HepG2 (cell line): ENCODE measurements around the gene NME4. TPM values are rescaled to one million over a fixed set of nuclear protein-coding genes. Genes with fewer than 3 reads are reported as not detected.
A peak's percentile ranks its signal among the peaks of the same experiment; 100 is the strongest.

Source experiments
- ATAC-seq: fragments of 200-7000 bp; cut with Tn5 transposase; 3 replicates; pipeline ENCODE4 v1.9.1; 2020; ENCODE audit warnings: mild to moderate bottlenecking, moderate library complexity
- BruUV-seq: library from RNA; stranded (reverse); fragments of 400-500 nt; replicated peaks from 2 replicates; lab custom pipeline; 2021; lab: Mats Ljungman, UMichigan
- CTCF ChIA-PET: fragments of 300-600 bp; formaldehyde crosslinking; extraction: SDS; loops from one replicate; lab custom pipeline; 2021; ENCODE audit warnings: low total read pairs, inconsistent platforms, low intra/inter-chr PET ratio; lab: Yijun Ruan, JAX
- POLR2A ChIA-PET: fragments of 350-600 bp; sonication (Branson Sonifier 250); formaldehyde crosslinking; loops from one replicate; lab custom pipeline; 2020; ENCODE audit warnings: antibody characterized with exemption, inconsistent platforms; lab: Yijun Ruan, JAX
- DNase-seq: peaks from one replicate; pipeline ENCODE4 v3.0.0-alpha.2; 2015; ENCODE audit warnings: low spot score
- FAIRE-seq: peaks from 3 replicates; lab custom pipeline; 2011; peaks lifted over from hg19 to GRCh38; lab: Jason Lieb, UNC
- H2AFZ ChIP-seq: one replicate; pipeline ENCODE4 v1.6.1; 2011; ENCODE audit warnings: low read length, inconsistent platforms
- H3K27ac ChIP-seq: fragments of 300-600 bp; 3 replicates; pipeline ENCODE4 v1.8.0; 2011; ENCODE audit warnings: mixed run types, mild to moderate bottlenecking, mixed read lengths, low read length, inconsistent platforms; ENCODE audit not compliant: insufficient read depth; ENCODE audit errors: extremely low read length
- H3K27me3 ChIP-seq, 2 experiments: fragments of 200-600 bp in 1 of 2; 2 replicates in 1 of 2; 3 replicates in 1 of 2; pipeline versions ENCODE4 v1.6.0 to v1.8.0; 2011; ENCODE audit warnings: low read length in 2 of 2, mild to moderate bottlenecking in 2 of 2, moderate library complexity in 2 of 2, inconsistent platforms in 1 of 2; ENCODE audit not compliant: insufficient read depth in 2 of 2, control insufficient read depth in 1 of 2
- H3K36me3 ChIP-seq, 2 experiments: fragments of 200-600 bp in 1 of 2; replicated peaks in 1 of 2; 2 replicates in 1 of 2; 3 replicates in 1 of 2; pipeline versions ENCODE4 v1.5.1 to v1.8.0; 2011; ENCODE audit warnings: low read length in 2 of 2, inconsistent platforms in 1 of 2; ENCODE audit not compliant: insufficient read depth in 2 of 2, control insufficient read depth in 1 of 2
- H3K4me1 ChIP-seq: 2 replicates; pipeline ENCODE4 v1.5.1; 2012; ENCODE audit warnings: low read length, inconsistent platforms; ENCODE audit not compliant: insufficient read depth
- H3K4me2 ChIP-seq: 2 replicates; pipeline ENCODE4 v1.6.0; 2011; ENCODE audit warnings: low read depth, low read length, inconsistent platforms
- H3K4me3 ChIP-seq, 3 experiments: fragments of 200-600 bp in 1 of 3; sonication (generic), shearing (Covaris generic) in 1 of 3; replicated peaks in 1 of 3; 2 replicates each; pipeline ENCODE4 v1.5.1; 2011 to 2016; ENCODE audit warnings: low read length in 3 of 3, inconsistent platforms in 2 of 3, low read depth in 2 of 3, mild to moderate bottlenecking in 2 of 3, control low read depth in 1 of 3, mixed read lengths in 1 of 3; ENCODE audit not compliant: insufficient read depth in 1 of 3
- H3K79me2 ChIP-seq: one replicate; pipeline ENCODE4 v1.6.1; 2011; ENCODE audit warnings: low read length, inconsistent platforms; ENCODE audit not compliant: insufficient read depth
- H3K9ac ChIP-seq: 2 replicates; pipeline ENCODE4 v1.6.0; 2011; ENCODE audit warnings: mild to moderate bottlenecking, low read depth, low read length, inconsistent platforms; ENCODE audit not compliant: insufficient read depth
- H3K9me3 ChIP-seq: 2 replicates; pipeline ENCODE4 v1.5.1; 2012; ENCODE audit warnings: mild to moderate bottlenecking, low read length
- H4K20me1 ChIP-seq: 2 replicates; pipeline ENCODE4 v1.6.0; 2011; ENCODE audit warnings: inconsistent platforms, mild to moderate bottlenecking, low read length, moderate library complexity; ENCODE audit not compliant: insufficient read depth
- AGO2 ChIP-seq: fragments of 200-400 bp; formaldehyde crosslinking; optimal IDR thresholded peaks from 2 replicates; pipeline ENCODE3; 2017; ENCODE audit warnings: mild to moderate bottlenecking, low read depth, low read length, moderate library complexity
- ARID2 ChIP-seq: sonication (generic); formaldehyde crosslinking; IDR thresholded peaks from 2 replicates; pipeline ENCODE4 v1.8.1; 2022; ENCODE audit warnings: mild to moderate bottlenecking, missing genetic modification reagents, borderline replicate concordance
- ESRRA ChIP-seq: sonication (generic); formaldehyde crosslinking; IDR thresholded peaks from 2 replicates; pipeline ENCODE4 v1.5.1; 2020; ENCODE audit warnings: mild to moderate bottlenecking, low read depth, missing genetic modification reagents
- KAT2B ChIP-seq: fragments of 150-350 bp; IDR thresholded peaks from 2 replicates; pipeline ENCODE4 v1.6.1; 2014; ENCODE audit warnings: low read depth, low read length, borderline replicate concordance
- POLR2A ChIP-seq, 2 experiments: IDR thresholded peaks; 2 replicates each; pipeline ENCODE4 v1.6.1; 2011; ENCODE audit warnings: low read depth in 2 of 2, low read length in 2 of 2, mild to moderate bottlenecking in 1 of 2, moderate library complexity in 1 of 2; ENCODE audit not compliant: insufficient read depth in 1 of 2
- TAF1 ChIP-seq: sonication (generic); formaldehyde crosslinking; IDR thresholded peaks from 2 replicates; pipeline ENCODE4 v1.4.0; 2020; ENCODE audit warnings: missing genetic modification reagents
- TEAD3 ChIP-seq: optimal IDR thresholded peaks from 2 replicates; pipeline ENCODE3; 2016; ENCODE audit warnings: borderline replicate concordance
- ZFAT ChIP-seq: sonication (generic); formaldehyde crosslinking; conservative IDR thresholded peaks from 2 replicates; pipeline ENCODE4 v1.8.1; 2023; ENCODE audit warnings: missing genetic modification reagents, inconsistent platforms
- ZFP36L1 ChIP-seq: sonication (generic); formaldehyde crosslinking; IDR thresholded peaks from 2 replicates; pipeline ENCODE4 v1.8.0; 2022; ENCODE audit warnings: mild to moderate bottlenecking, missing genetic modification reagents, moderate library complexity
- ZNF484 ChIP-seq: sonication (generic); formaldehyde crosslinking; IDR thresholded peaks from 2 replicates; pipeline ENCODE4 v1.5.1; 2020; ENCODE audit warnings: mild to moderate bottlenecking, low read depth, missing genetic modification reagents, borderline replicate concordance
- WGBS: methylation state at CpG from one replicate; pipeline ENCODE4 v1.1.6; 2017; ENCODE audit warnings: low lambda C conversion rate; 5-methylcytosine and 5-hydroxymethylcytosine counted together
- in situ Hi-C: cut with HindIII; loops from 2 replicates; pipeline ENCODE4 v1.10.0; 2017; ENCODE audit warnings: low pct_unique_long_range_greater_than_20kb; ENCODE audit not compliant: extremely low pct_ligation_motif_present
- intact Hi-C: fragments of 100-400 bp; cut with micrococcal nuclease; formaldehyde crosslinking; loops from one replicate; pipeline ENCODE4 v1.10.0; 2022; ENCODE audit not compliant: unreplicated experiment
- polyA plus RNA-seq, 8 experiments: library from polyadenylated mRNA; depleted of rRNA in 3 of 8; stranded (reverse) in 7 of 8; unstranded in 1 of 8; fragments of >200 nt; fragmentation: Illumina TruSeq in 4 of 8; extraction: Trizol in 4 of 8; gene quantifications; 2 replicates each; pipeline versions ENCODE4 v1.2.1 to v1.2.3, GENCODE V29; 2011 to 2016; ENCODE audit warnings: low read depth in 4 of 8, missing spikeins in 1 of 8, mixed read lengths in 1 of 8; ENCODE audit not compliant: insufficient read depth in 1 of 8
- total RNA-seq, 5 experiments: library from RNA; depleted of rRNA; stranded (reverse); fragments of >200 nt; fragmentation: Illumina TruSeq; extraction: Trizol; gene quantifications; 2 replicates each; pipeline ENCODE4 v1.2.3, GENCODE V29; 2016; ENCODE audit warnings: low read depth in 1 of 5

NME4 gene
- total and polyA plus RNA-seq, 2 of the 13 experiments (the other 11 are each of a cell fraction or from before 2014, with no cell fraction given) = 121 to 263 TPM

DNA sequence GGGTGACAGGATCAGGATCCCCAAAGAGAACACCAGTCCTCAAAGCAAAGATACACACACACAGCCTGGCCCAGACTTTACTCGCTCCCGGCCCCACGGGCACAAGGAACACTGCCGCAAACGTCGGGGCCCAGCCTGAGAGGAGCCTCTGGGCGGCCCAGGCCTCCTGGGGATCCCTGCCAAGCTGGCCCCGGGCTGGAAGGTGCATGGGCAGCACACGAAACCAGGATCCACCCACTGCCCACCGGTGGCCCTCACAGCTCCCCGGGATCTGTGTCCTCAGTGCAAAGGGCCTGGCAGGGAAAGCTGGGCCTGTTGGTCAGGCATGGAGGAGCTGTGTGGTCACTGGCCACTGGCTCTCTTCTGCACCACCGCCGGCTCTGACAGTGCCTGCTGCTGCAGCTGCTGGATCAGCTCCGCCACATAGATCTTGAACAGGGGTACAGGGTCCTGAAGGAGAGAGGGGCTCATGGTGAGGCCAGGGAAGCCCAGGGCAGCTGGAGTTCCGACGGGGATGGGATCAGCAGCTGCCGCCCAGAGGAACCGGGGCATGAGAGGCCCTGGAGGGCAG lies 29.6 kb upstream of the NME4 start:
- no peak for TF ChIP-seq ZNF484 (CRISPR knock-in tag)
- no peak for TF ChIP-seq TEAD3 (CRISPR knock-in tag)
- no peak for TF ChIP-seq ZFP36L1 (CRISPR knock-in tag)
- 0 out of 4 replicates have a peak, but pooled peaks of 1 of the 2 experiments have one; percentile 9 for TF ChIP-seq POLR2A (IDR thresholded peaks at IDR 0.05; ENCODE audit: insufficient read depth in 1 of 2, low read depth in 2 of 2, low read length in 2 of 2)
- no peak for TF ChIP-seq TAF1
- TF ChIP-seq ARID2 (CRISPR knock-in tag) = no peak
- TF ChIP-seq ZFAT (CRISPR knock-in tag) = no peak
- no peak for TF ChIP-seq KAT2B
- peak; percentile 47 for TF ChIP-seq AGO2
- TF ChIP-seq ESRRA (CRISPR knock-in tag) = no peak
- TF ChIP-seq, all 625 proteins: peak for 2
- no peaks in the 10 kb centered on the region for H3K9me3 ChIP-seq
- H3K27me3 ChIP-seq = peaks cover 1 to 13% of the 10 kb centered on the region in 2 experiments; a peak in 4 of 5 replicates
- ATAC-seq = no peak
- 90% methylated on average over 11 of the region's 18 CpGs for WGBS
- no peak for FAIRE-seq
- H3K27ac ChIP-seq = no peak overlapping the region
- no peak overlapping the region for H3K9ac ChIP-seq
- H3K4me3 ChIP-seq = no peak overlapping the region
- H3K4me2 ChIP-seq = no peak overlapping the region
- intact Hi-C loops = no loop called here
- POLR2A ChIA-PET = no interaction called here
- DNase-seq = no peak
- peaks cover 6% of the 10 kb centered on the region for H3K79me2 ChIP-seq
- in situ Hi-C loops = no loop called here
- no peak overlapping the region for H2AFZ ChIP-seq
- peaks cover 5 to 26% of the 10 kb centered on the region in 2 experiments; a peak in 4 of 5 replicates for H3K36me3 ChIP-seq
- BruUV-seq = no TSS peak
- CTCF ChIA-PET = no interaction called here
- H3K4me1 ChIP-seq = peaks cover 55% of the 10 kb centered on the region
- H4K20me1 ChIP-seq = no peaks in the 10 kb centered on the region
